Endothelial cell of umbilical vein (primary cell): Measurements from ENCODE around the gene ZNF648.

Experiments
- CTCF ChIP-seq, 2 donors: IDR thresholded peaks; 1 replicate in 1 of 2; 2 replicates in 1 of 2; pipeline ENCODE4 v1.5.1; 2011; ENCODE audit warnings: low read length in 2 of 2, mild to moderate bottlenecking in 2 of 2, moderate library complexity in 2 of 2, control low read depth in 1 of 2, inconsistent platforms in 1 of 2, low read depth in 1 of 2; ENCODE audit not compliant: insufficient read depth in 1 of 2; ENCODE audit errors: extremely low read depth in 1 of 2
- EZH2 ChIP-seq: IDR thresholded peaks from 2 replicates; pipeline ENCODE4 v1.6.1; 2012; ENCODE audit warnings: borderline replicate concordance, low read depth, mild to moderate bottlenecking, moderate library complexity, low read length, inconsistent platforms; ENCODE audit not compliant: severe bottlenecking
- FOS ChIP-seq: IDR thresholded peaks from 2 replicates; pipeline ENCODE4 v1.6.1; 2011; ENCODE audit warnings: mild to moderate bottlenecking, low read length, moderate library complexity, borderline replicate concordance; ENCODE audit not compliant: insufficient read depth
- GATA2 ChIP-seq: IDR thresholded peaks from 2 replicates; pipeline ENCODE4 v1.7.0; 2011; ENCODE audit warnings: low read depth, mild to moderate bottlenecking, moderate library complexity, mixed read lengths, low read length; ENCODE audit not compliant: insufficient read length, insufficient read depth
- POLR2A ChIP-seq: IDR thresholded peaks from 2 replicates; pipeline ENCODE4 v1.6.1; 2012; ENCODE audit warnings: low read depth, mild to moderate bottlenecking, control low read depth, low read length
- POLR2AphosphoS5 ChIP-seq: IDR thresholded peaks from 2 replicates; pipeline ENCODE4 v1.6.1; 2012; ENCODE audit warnings: low read depth, mild to moderate bottlenecking, control low read depth, low read length, moderate library complexity; ENCODE audit not compliant: insufficient read depth
- TF ChIP-seq, protein P1 (sequence below): IDR thresholded peaks from 2 replicates; pipeline ENCODE4 v1.6.1; 2011; ENCODE audit not compliant: insufficient read depth, insufficient read length

DNA sequence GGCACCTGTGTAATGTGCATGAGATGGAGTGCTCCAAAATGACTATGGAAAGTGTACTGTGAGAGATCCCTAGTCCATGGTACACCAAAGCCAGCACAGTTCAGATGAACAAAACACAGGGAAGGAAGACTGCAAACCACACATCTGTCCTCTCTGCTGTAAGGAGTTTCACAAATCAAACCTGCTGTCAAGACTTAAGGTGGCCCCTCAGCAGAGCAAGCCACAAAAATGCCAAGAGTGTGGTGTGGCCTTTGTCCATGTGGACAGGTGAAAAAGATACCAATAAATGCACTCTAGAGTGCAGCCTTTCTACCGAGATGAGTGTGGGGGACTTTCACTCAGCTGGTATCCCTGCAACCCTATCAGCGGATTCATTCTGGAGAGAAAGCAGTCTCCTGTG lies 12.9 kb downstream of the ZNF648 start:
- TF ChIP-seq POLR2AphosphoS5 = no peak
- no peak for TF ChIP-seq POLR2A
- no peak for TF ChIP-seq EZH2
- TF ChIP-seq CTCF (IDR thresholded peaks at IDR 0.05; ENCODE audit: extremely low read depth in 1 of 2, insufficient read depth in 1 of 2, low read depth in 1 of 2, low read length in 2 of 2) = no peak
- no peak for TF ChIP-seq GATA2
- no peak for TF ChIP-seq FOS
- TF ChIP-seq, protein P1, sequence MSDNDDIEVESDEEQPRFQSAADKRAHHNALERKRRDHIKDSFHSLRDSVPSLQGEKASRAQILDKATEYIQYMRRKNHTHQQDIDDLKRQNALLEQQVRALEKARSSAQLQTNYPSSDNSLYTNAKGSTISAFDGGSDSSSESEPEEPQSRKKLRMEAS = no peak
